Activated naive CD4-positive, alpha-beta T cell treated with anti-CD3 and anti-CD28 coated beads, Interleukin-2, amount 10 ng/mL, durations not matched to agents 7 days and 5 days (primary cell): ENCODE data around the gene DPPA2.
"Not testable (repeated sequence)": the region's sequence is repeated elsewhere in the genome, so short reads cannot be mapped to it uniquely, and the experiment has no call there.

ENCODE experiments used
- CTCF ChIA-PET: fragments of 350-600 bp; sonication (Branson Sonifier 250); formaldehyde crosslinking; loops from one replicate; lab custom pipeline; 2021; ENCODE audit warnings: antibody characterized with exemption; lab: Charles Lee
- DNase-seq: peaks from one replicate; pipeline ENCODE4 v3.0.0-alpha.2; 2020
- H3K27ac Mint-ChIP-seq: one replicate; pipeline ENCODE4 v1.8.0; 2021; ENCODE audit warnings: mild to moderate bottlenecking, moderate library complexity, mixed read lengths
- H3K27me3 Mint-ChIP-seq: one replicate; pipeline ENCODE4 v1.8.0; 2021; ENCODE audit warnings: mild to moderate bottlenecking, mixed read lengths
- H3K36me3 Mint-ChIP-seq: one replicate; pipeline ENCODE4 v1.8.0; 2021; ENCODE audit warnings: mixed read lengths
- H3K4me1 Mint-ChIP-seq: one replicate; pipeline ENCODE4 v1.8.0; 2021; ENCODE audit warnings: mixed read lengths
- H3K4me3 Mint-ChIP-seq: one replicate; pipeline ENCODE4 v1.8.0; 2021; ENCODE audit warnings: mild to moderate bottlenecking, moderate library complexity, mixed read lengths
- H3K9me3 Mint-ChIP-seq: one replicate; pipeline ENCODE4 v1.8.0; 2021; ENCODE audit warnings: mixed read lengths

The DPPA2 gene

GRCh38 chr3:109316162-109316730 lies at the start of gene DPPA2:
Gene DPPA2 (minus strand): TSS chr3:109316517. CDS start chr3:109314542, 1,975 bp downstream.
- Mint-ChIP-seq H3K4me1 (no peaks in the 10 kb centered on the region), H3K36me3 (no peaks in the 10 kb centered on the region), H3K27ac (no peak within 1 kb of the TSS), H3K9me3 (peaks cover 2% of the 10 kb centered on the region), H3K27me3 (no peaks in the 10 kb centered on the region), H3K4me3 (no peak within 1 kb of the TSS)
- CTCF ChIA-PET, result no interaction called here
- no peak for DNase-seq

- no peak for DNase-seq
- H3K36me3 Mint-ChIP-seq, result no peaks in the 10 kb centered on the region
- CTCF ChIA-PET, result no interaction called here
- no peaks in the 10 kb centered on the region for H3K4me1 Mint-ChIP-seq
- H3K9me3 Mint-ChIP-seq, result no peaks in the 10 kb centered on the region
- no peak overlapping the region for H3K4me3 Mint-ChIP-seq
- H3K27me3 Mint-ChIP-seq, result no peaks in the 10 kb centered on the region
- H3K27ac Mint-ChIP-seq, result no peak overlapping the region
These were observed 47.8 kb upstream of the DPPA2 start for GRCh38 chr3:109364088-109364487.

GRCh38 chr3:109363634-109364033 lies 47.3 kb upstream of the DPPA2 start:
- no peak for DNase-seq
- Mint-ChIP-seq H3K27ac (no peak overlapping the region), H3K4me3 (no peak overlapping the region), H3K9me3 (no peaks in the 10 kb centered on the region), H3K4me1 (no peaks in the 10 kb centered on the region), H3K36me3 (no peaks in the 10 kb centered on the region), H3K27me3 (no peaks in the 10 kb centered on the region)
- CTCF ChIA-PET, result no interaction called here

GRCh38 chr3:109362823-109363222 lies 46.5 kb upstream of the DPPA2 start:
- Mint-ChIP-seq H3K4me3 (no peak overlapping the region), H3K27me3 (no peaks in the 10 kb centered on the region), H3K36me3 (no peaks in the 10 kb centered on the region), H3K27ac (no peak overlapping the region), H3K9me3 (no peaks in the 10 kb centered on the region), H3K4me1 (no peaks in the 10 kb centered on the region)
- no peak for DNase-seq
- CTCF ChIA-PET, result no interaction called here

- CTCF ChIA-PET, H3K27me3 Mint-ChIP-seq, H3K36me3 Mint-ChIP-seq, H3K4me1 Mint-ChIP-seq, H3K27ac Mint-ChIP-seq, H3K9me3 Mint-ChIP-seq, DNase-seq, H3K4me3 Mint-ChIP-seq: not testable (repeated sequence)
These were observed 42.5 kb upstream of the DPPA2 start for GRCh38 chr3:109358809-109359208.

GRCh38 chr3:109356442-109357155 lies 40.3 kb upstream of the DPPA2 start:
- DNase-seq, result no peak
- H3K9me3 Mint-ChIP-seq, result no peaks in the 10 kb centered on the region
- H3K27me3 Mint-ChIP-seq, result peaks cover 6% of the 10 kb centered on the region
- no peaks in the 10 kb centered on the region for H3K4me1 Mint-ChIP-seq
- no peak overlapping the region for H3K27ac Mint-ChIP-seq
- CTCF ChIA-PET, result no interaction called here
- no peaks in the 10 kb centered on the region for H3K36me3 Mint-ChIP-seq
- no peak overlapping the region for H3K4me3 Mint-ChIP-seq

- H3K9me3 Mint-ChIP-seq, result no peaks in the 10 kb centered on the region
- H3K4me3 Mint-ChIP-seq, result no peak overlapping the region
- H3K27ac Mint-ChIP-seq, result no peak overlapping the region
- no peak for DNase-seq
- no peaks in the 10 kb centered on the region for H3K4me1 Mint-ChIP-seq
- CTCF ChIA-PET, result no interaction called here
- no peaks in the 10 kb centered on the region for H3K36me3 Mint-ChIP-seq
- H3K27me3 Mint-ChIP-seq, result peaks cover 6% of the 10 kb centered on the region
These were observed 39.5 kb upstream of the DPPA2 start for GRCh38 chr3:109355625-109356441.

- Mint-ChIP-seq H3K4me1 (no peaks in the 10 kb centered on the region), H3K36me3 (no peaks in the 10 kb centered on the region), H3K4me3 (no peak overlapping the region), H3K9me3 (no peaks in the 10 kb centered on the region), H3K27me3 (peaks cover 6% of the 10 kb centered on the region), H3K27ac (no peak overlapping the region)
- DNase-seq, result no peak
- CTCF ChIA-PET, result interaction anchor here (1.4 kb wide), 1 partner anchor 9 kb away, joined by 3 read pairs; no protein-coding TSS in a partner anchor
These were observed 36.7 kb upstream of the DPPA2 start for GRCh38 chr3:109353057-109353456.

- H3K4me3 Mint-ChIP-seq, result no peak overlapping the region
- no peak for DNase-seq
- no peaks in the 10 kb centered on the region for H3K4me1 Mint-ChIP-seq
- H3K27me3 Mint-ChIP-seq, result no peaks in the 10 kb centered on the region
- H3K36me3 Mint-ChIP-seq, result no peaks in the 10 kb centered on the region
- CTCF ChIA-PET, result no interaction called here
- no peak overlapping the region for H3K27ac Mint-ChIP-seq
- H3K9me3 Mint-ChIP-seq, result no peaks in the 10 kb centered on the region
These were observed 34.9 kb upstream of the DPPA2 start for GRCh38 chr3:109351231-109351630.

- CTCF ChIA-PET, result no interaction called here
- no peak for DNase-seq
- no peaks in the 10 kb centered on the region for H3K4me1 Mint-ChIP-seq
- no peak overlapping the region for H3K4me3 Mint-ChIP-seq
- no peaks in the 10 kb centered on the region for H3K36me3 Mint-ChIP-seq
- H3K27me3 Mint-ChIP-seq, result no peaks in the 10 kb centered on the region
- peaks cover 2% of the 10 kb centered on the region for H3K9me3 Mint-ChIP-seq
- no peak overlapping the region for H3K27ac Mint-ChIP-seq
These were observed 30.5 kb upstream of the DPPA2 start for GRCh38 chr3:109346770-109347295.

- Mint-ChIP-seq H3K4me1 (no peaks in the 10 kb centered on the region), H3K27ac (no peak overlapping the region), H3K4me3 (no peak overlapping the region), H3K27me3 (no peaks in the 10 kb centered on the region), H3K36me3 (no peaks in the 10 kb centered on the region), H3K9me3 (peaks cover 2% of the 10 kb centered on the region)
- CTCF ChIA-PET, result no interaction called here
- no peak for DNase-seq
These were observed 29.8 kb upstream of the DPPA2 start for GRCh38 chr3:109346099-109346498.

- H3K27me3 Mint-ChIP-seq, result peaks cover 36% of the 10 kb centered on the region
- peaks cover 4% of the 10 kb centered on the region for H3K9me3 Mint-ChIP-seq
- CTCF ChIA-PET, result no interaction called here
- no peak for DNase-seq
- peaks cover 1% of the 10 kb centered on the region for H3K36me3 Mint-ChIP-seq
- peaks cover 7% of the 10 kb centered on the region for H3K4me1 Mint-ChIP-seq
- H3K4me3 Mint-ChIP-seq, result no peak overlapping the region
- no peak overlapping the region for H3K27ac Mint-ChIP-seq
These were observed 23.7 kb upstream of the DPPA2 start for GRCh38 chr3:109339714-109340648.

GRCh38 chr3:109339197-109339596 lies 22.9 kb upstream of the DPPA2 start:
- H3K4me3 Mint-ChIP-seq, result no peak overlapping the region
- peaks cover 36% of the 10 kb centered on the region for H3K27me3 Mint-ChIP-seq
- H3K27ac Mint-ChIP-seq, result no peak overlapping the region
- no peak for DNase-seq
- CTCF ChIA-PET, result no interaction called here
- peaks cover 7% of the 10 kb centered on the region for H3K4me1 Mint-ChIP-seq
- peaks cover 4% of the 10 kb centered on the region for H3K9me3 Mint-ChIP-seq
- H3K36me3 Mint-ChIP-seq, result peaks cover 1% of the 10 kb centered on the region

- H3K27me3 Mint-ChIP-seq, result peaks cover 36% of the 10 kb centered on the region
- CTCF ChIA-PET, result no interaction called here
- DNase-seq, result no peak
- H3K27ac Mint-ChIP-seq, result no peak overlapping the region
- no peak overlapping the region for H3K4me3 Mint-ChIP-seq
- peaks cover 7% of the 10 kb centered on the region for H3K4me1 Mint-ChIP-seq
- peaks cover 1% of the 10 kb centered on the region for H3K36me3 Mint-ChIP-seq
- peaks cover 4% of the 10 kb centered on the region for H3K9me3 Mint-ChIP-seq
These were observed 22.0 kb upstream of the DPPA2 start for GRCh38 chr3:109338322-109338721.
